ENCODE data around the gene STAB2. TPM values are rescaled to one million over a fixed set of nuclear protein-coding genes. Genes with fewer than 3 reads are reported as not detected.

STAB2 gene
- total RNA-seq, 1 donor from 2014 or later: 0.13 TPM

DNA sequence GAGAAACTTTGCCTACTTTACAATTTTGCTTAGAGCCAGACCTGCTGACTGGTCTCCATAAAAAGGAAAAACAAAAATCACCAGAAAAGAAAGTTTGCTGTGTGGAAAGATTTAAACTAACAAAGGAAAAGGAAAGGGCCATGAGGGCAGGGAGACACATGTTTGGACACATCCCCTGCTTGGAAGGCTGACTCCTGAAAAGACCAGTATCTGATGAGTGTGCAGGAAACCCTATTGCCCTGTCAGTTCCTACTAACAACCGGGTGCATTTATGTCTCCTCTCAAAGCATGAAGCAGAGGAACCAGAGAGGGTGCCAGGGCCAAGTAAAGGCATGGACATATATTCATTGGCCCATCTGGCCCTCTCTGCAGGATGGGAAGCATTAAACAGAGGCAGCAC, 7.0 kb upstream of the STAB2 start:
- DNase-seq (ENCODE audit: low spot score) (no peak), ATAC-seq (no peak)
- intact Hi-C loops (cut with DNase I): no loop called here

DNA sequence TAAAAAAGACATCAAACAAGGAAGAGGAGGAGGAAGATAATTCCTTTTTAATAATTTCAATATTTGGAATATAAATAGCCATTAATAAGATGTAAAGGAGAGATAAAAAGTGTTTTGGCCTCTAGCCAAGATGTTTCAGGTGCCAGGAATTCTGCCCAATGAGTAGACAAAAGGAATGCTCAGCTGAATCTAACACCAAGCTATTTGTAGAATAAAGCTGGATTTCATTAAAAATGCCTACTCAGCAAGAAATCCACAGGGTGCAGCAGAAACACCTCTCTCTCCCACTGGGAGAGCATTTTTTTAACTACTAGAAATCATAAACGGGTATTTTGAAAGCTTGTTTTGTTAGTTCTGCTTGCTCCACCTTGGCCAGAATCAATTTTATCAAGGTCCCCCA, 4.1 kb upstream of the STAB2 start:
- intact Hi-C loops (cut with DNase I): no loop called here
- DNase-seq (ENCODE audit: low spot score) (no peak), ATAC-seq (no peak)

DNA sequence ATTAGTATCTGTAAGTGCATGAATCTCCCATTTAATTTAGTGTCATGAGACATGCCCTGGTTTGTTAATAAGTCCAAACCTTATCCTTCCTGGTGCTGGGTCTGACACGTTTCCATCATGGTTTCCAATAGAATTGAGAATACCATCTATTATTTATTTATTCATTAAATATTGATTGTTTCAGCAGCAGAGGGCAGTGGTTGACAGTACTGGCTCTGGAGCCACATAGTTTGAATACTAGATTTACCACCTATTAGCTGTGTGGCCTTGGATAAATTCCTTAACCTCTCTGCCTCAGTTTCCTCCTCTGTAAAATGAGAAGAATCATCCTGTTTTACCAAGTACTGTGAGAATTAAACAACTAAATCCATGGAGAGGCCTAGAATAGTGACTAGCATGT, 941 bp upstream of the STAB2 start:
- intact Hi-C loops (cut with DNase I): no loop called here
- ATAC-seq (no peak), DNase-seq (ENCODE audit: low spot score) (no peak)

DNA sequence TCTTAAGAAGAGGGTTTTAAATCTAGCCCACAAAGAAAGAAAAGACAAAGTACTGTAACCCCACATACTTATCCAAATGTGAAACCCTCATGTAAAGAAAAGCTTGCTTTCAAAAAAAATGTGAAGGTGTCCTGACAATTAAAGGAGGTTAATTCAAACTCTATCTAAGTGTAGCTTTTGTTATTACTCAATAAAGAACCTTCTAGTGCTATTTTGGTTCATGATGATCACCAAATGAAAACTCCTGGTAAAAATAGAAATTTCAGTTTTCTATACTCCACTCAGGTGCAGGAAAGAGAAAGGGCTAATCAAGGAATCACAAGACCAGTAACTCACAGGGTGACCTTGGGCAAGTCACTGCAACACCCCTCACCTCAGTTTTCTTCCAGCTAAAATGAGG, 1.6 kb downstream of the STAB2 start:
- intact Hi-C loops (cut with DNase I): no loop called here
- DNase-seq (ENCODE audit: low spot score): no peak
- no peak for ATAC-seq

DNA sequence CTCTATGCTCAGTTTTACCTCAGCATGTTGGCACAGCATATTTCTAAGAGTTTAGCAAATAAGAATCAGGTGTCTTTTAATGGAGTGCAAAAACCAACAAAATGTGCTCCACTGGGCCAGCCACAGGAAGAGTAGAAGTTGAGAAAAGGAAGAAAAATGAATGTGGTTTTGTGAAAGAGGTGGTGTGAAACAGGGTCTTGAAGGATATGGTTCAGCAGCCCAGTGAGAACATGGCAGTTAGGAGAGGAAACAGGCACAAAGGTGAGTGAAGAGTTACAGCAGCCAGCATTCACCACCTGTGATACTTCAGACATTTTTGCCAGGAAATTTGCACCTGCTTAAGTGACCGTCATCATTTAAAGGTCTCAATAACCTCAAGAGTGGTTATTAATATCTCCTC, 2.4 kb downstream of the STAB2 start:
- no peak for DNase-seq (ENCODE audit: low spot score)
- intact Hi-C loops (cut with DNase I): no loop called here
- ATAC-seq: no peak

DNA sequence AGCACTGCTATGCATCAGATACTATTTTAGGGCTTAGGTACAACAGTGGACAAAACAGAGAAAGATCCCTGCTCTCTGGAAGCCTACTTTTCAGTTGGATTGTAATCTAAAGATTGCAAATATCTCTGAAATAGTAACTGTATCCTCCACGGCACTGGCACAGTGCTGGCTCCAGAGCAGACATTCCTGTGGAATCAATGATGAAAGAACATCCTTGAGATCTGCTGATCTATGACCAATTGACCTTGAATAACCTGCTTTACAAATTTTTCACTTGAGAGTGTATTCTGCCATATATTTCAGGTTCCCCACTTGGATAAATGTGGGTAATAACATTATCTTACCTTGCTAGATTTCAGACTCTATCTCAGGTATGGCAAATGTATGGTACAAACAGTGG, 3.2 kb downstream of the STAB2 start:
- no peak for ATAC-seq
- intact Hi-C loops (cut with DNase I): no loop called here
- DNase-seq (ENCODE audit: low spot score): no peak

DNA sequence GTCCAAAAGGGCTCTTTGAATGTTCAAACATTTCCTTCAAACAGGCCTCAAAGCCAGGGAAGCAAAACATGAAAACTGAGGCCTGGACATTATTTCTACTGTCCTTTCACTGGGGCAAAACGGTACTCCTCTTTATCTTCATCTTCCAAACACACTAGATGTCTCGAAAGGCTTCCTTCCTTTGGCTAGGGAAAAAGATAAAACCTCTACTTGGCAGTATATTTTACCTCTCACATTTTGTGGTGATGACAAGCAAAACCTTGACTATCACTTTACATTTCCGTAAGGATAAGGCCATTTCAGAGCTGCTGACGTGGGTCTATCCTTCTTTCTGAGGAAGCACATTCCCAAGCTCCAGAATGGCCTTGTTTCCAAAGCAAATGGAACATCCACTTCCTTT, 9.9 kb downstream of the STAB2 start:
- intact Hi-C loops (cut with DNase I): no loop called here
- DNase-seq (ENCODE audit: low spot score) (no peak), ATAC-seq (no peak)

DNA sequence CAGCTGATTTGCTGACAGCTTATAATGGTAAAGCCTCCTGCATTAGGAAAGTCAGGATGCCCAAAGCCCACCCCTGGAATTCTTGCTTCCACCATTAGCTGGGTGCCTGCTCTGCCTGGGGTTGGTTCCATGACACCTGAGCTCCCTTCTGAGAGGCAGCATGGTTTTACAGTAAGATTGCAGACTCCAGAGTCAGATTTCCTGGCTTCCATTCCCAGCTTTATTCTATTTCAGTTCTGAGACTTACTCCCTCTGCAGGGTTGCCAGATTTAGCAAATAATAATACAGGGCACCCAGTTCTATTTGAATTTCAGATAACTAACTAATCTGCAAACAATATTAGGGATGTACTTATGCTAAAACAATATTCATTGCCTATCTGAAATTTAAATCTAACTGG, 12.2 kb downstream of the STAB2 start:
- intact Hi-C loops (cut with DNase I): no loop called here
- ATAC-seq: no peak
- DNase-seq (ENCODE audit: low spot score): no peak

DNA sequence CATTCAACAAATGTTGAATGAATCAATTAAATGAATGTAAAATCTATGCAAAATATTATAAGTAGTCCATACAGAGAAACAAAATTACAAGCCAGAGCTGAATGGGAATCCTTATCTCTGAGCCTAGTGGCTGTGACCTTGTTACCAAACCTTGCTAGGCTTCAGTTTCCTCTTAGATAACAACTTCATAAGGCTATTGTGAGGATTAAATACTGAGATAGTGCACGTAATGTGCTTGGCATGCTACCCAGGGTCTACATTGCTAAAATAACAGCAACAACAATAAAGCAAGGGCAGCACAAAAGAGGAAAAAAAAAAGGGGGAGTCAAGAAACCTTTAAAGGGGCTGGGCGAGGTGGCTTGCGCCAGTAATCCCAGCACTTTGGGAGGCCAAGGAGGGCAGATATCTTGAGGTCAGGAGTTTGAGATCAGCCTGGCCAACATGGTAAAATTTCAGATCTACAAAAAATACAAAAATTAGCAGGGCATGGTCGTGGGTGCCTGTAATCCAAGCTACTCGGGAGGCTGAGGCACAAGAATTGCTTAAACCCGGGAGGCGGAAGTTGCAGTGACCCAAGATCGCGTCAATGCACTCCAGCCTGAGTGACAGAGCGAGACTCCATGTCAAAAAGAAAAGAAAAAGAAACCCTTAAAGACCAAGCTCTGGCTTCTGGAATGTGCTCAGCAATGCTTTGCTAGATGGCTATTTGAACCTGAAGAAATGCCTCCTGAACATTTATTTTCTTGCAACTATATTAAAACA, 14.1 kb downstream of the STAB2 start:
- ATAC-seq (no peak), DNase-seq (ENCODE audit: low spot score) (no peak)
- intact Hi-C loops (cut with DNase I): no loop called here

DNA sequence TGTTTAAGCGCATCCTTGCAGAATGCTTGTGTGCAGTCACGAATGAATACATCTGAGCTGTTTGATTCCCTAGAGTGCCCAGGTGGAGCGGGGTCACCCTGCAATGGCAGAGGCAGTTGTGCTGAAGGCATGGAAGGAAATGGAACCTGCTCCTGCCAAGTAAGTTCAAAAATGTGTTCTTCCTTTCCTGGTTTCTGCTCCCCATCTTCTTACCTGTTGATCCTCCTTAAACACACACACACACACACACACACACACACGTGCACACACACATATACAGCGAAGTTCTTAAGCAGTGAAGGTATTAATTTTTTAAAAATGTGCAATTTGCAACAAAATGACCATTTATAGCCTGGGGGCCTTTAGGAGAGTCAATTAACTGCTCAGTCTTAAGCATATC, 33.3 kb downstream of the STAB2 start:
- DNase-seq (ENCODE audit: low spot score) (no peak), ATAC-seq (no peak)
- intact Hi-C loops (cut with DNase I): no loop called here

DNA sequence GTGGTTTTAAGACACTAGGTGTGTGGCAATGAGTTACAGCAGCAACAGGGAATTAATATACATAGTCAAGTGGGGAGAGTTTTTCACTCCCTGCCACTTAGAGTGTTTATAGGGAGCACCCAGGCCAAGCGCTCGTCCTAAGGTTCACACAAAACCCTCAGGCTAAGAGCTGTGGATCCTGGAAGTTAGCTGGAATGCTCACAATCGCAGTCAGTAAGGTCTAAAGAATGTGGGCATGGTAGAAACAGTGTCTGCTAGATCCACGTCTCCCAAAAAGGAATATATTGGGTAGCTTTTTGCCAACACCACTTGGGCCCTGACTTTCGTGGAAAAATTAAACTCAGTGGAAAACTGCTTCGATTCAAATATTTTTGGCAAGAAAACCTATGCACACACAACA, 36.6 kb downstream of the STAB2 start:
- DNase-seq (ENCODE audit: low spot score) (no peak), ATAC-seq (no peak)
- intact Hi-C loops (cut with DNase I): no loop called here

DNA sequence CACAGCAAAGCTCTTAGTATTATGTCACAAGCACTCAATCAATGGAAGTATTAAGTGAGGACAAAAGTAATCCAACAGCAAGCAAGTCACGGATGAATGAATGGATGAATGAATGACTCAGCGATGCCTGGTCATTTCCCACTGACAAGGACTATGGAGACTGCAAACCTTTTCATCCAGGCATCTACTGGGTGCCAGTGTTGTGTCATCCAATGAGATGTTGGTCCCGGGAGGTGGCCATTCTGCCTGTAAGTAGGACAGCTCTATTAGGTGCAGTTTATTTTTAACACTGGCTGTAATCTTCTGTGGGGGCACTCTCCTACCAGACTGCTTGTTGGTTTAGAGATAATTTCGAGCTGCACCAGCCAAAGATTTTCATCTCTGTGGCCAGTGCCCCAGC, 39.4 kb downstream of the STAB2 start:
- ATAC-seq (no peak), DNase-seq (ENCODE audit: low spot score) (peak; percentile 67)
- intact Hi-C loops (cut with DNase I): no loop called here

DNA sequence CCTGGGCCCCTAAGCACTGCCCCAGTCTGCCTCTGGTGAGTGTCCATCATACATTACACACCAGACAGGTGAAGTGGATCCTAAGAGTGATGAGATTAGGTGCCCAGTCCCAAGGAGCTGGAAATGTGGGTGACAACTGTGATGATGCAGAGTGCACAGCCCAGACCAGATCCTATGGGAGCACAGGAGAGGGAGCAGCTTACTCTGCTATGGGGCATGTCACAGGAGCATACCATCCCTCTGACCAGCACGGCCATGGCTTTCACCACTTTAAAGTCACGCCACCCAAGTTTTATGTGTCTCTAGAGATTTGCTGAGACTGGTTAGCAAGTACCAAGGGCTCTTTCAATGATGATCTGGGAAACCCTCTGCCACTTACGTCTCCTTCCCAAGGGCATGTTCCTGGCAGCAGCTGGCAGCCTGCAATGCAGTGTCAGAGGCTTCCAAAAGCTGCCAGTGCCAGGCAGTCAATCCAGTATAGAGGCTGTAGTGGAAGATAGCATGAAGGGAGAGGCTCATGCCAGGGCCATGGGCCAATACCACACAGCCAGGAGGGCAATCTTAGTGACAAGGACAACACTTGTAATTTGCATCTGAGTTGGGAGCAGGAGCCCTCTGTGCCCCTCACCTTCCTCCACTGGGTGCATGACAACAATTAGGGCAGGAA, 40.2 kb downstream of the STAB2 start:
- intact Hi-C loops (cut with DNase I): no loop called here
- ATAC-seq (no peak), DNase-seq (ENCODE audit: low spot score) (no peak)

DNA sequence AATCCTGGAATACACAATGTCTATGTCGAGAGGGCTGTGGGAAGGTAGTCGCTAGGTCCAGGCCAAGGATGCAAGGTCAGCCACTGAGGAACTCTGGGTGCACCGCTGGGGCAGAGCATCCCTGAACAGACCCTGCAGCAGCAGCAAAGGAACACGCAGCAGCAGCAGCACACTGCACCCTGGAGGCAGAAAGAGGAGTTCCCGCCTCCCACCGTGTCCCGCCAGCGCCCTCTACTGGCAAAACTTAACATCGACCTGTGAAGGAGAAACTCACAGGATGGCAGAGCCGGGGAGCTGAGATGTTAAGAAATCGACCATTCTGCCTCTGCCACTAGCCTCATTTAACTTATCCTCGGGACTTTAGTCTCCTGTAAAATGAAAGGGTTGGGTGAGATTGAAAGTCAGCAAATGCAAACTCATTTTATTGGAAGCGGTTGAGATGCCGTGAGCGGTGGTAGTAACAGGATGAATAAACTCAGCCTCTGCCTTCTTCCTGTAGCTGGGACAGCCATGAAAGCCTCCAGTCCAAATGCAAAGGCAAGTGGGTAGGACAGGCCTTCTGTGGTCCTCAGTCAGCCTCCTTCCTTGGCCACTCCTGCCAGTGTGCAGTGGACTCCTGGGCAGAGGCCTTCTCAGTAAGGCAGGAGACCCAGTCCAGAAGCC, 45.6 kb downstream of the STAB2 start:
- DNase-seq (ENCODE audit: low spot score) (peak; percentile 57), ATAC-seq (no peak)
- intact Hi-C loops (cut with DNase I): no loop called here

DNA sequence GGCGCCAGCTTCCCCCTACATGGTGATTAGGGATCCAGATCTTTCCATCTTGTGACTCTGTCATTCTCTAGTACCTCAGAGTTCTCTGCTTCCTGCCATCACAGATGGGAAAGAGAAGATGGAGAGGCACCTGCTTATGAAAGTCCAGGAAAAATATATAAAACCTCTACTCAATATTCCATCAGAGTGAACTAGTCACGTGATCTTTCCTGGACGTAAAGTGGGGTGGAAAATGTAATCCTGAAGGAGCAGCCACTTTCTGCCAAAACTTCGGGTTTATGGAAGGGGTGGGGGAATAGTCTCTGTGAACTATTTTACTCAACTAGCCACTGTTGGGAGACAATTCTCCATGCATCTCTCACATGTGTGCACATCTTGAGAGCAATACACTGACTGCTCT, 47.7 kb downstream of the STAB2 start:
- intact Hi-C loops (cut with DNase I): no loop called here
- ATAC-seq: no peak
- no peak for DNase-seq (ENCODE audit: low spot score)

DNA sequence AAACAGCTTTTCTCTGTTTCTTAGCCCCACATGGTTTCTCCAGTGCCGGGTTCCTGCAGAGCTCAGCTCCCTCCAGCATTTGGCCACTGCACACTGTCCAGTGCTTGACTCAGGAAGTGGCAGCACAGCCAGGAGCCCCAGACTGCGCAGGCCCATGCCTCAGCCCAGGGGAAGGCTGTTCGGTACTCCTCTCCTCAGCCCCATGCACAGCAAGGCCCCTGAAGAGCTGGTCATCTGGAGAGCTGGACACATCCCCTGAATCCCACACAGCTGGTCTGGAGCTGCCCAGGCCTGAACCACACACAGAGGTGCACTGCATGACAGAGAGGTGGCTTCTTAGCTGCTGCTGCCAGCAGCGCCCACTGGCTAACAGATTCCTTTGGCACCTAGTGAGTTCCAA, 48.3 kb downstream of the STAB2 start:
- ATAC-seq (no peak), DNase-seq (ENCODE audit: low spot score) (no peak)
- intact Hi-C loops (cut with DNase I): no loop called here

DNA sequence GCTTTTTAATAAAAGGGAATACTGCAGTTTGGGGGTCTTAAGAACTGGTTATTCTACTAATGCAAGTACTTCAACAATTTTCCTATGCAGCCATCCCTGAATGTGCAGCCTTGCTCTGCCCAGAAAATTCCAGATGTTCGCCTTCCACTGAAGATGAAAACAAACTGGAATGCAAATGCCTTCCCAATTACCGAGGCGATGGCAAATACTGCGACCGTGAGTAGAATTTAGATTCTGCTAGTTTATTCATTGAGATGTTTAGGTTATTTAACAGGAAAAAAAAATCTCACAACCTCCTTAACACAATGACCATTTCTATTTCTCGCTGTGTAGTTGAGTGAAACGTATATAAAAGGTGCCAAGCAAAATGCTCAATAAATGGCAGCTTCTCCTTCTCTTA, 49.9 kb downstream of the STAB2 start:
- ATAC-seq: no peak
- DNase-seq (ENCODE audit: low spot score): no peak
- intact Hi-C loops (cut with DNase I): no loop called here

DNA sequence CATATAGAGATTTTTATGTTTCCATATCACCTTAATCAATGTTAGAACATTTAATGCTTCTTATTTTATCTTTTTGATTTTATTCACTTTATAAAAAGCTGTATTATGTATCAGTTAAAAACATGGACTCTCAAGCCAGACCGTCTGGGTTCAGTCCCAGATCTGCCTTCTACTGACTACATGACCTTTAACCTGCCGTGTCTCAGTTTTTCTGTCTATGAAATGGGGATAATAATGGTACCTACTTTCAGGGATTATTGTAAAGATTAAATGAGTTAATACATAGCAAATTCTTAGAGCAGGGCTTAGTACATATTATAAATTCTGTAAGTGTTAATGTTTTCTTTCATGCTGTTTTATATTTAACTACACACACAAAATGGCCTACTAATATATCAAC, 50.4 kb downstream of the STAB2 start:
- no peak for ATAC-seq
- intact Hi-C loops (cut with DNase I): no loop called here
- DNase-seq (ENCODE audit: low spot score): no peak

DNA sequence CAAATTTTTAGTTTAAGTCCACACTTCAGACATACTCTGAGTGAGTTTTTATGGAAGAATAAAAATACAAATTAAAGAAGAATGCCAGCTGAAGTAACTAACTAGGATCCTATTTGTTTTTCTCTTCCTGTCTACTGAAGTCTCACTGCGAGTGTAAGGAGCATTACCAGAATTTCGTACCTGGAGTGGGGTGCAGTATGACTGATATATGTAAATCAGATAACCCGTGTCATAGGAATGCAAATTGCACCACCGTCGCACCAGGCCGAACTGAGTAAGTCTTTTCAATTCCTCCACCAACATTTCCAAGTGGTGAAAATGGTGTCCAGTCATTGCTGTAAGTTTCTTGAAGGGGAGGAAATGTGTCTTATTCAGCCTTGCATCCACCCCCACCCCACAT, 52.9 kb downstream of the STAB2 start:
- no peak for ATAC-seq
- intact Hi-C loops (cut with DNase I): no loop called here

DNA sequence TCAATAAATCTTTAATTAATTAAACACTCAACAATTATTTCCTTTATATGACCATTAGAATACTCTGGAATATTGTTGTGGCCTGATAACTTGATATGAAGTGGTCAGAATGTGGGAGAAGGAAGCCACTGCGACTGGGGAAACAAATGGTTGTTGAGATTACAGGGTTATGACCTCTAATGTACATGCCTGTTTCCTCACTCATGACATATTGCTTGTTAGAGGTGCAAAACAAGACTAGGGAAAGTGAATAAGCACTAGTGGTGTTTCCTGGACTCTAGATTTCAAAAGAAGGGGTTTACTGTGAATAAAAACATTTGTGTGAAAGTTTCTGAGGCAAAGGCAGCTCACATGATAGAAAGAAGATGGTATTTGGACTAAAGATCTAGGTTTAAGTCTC, 53.3 kb downstream of the STAB2 start:
- intact Hi-C loops (cut with DNase I): no loop called here
- DNase-seq (ENCODE audit: low spot score) (no peak), ATAC-seq (no peak)

More for the DNA sequence above, 52.9 kb downstream of the STAB2 start:
- DNase-seq (ENCODE audit: low spot score): no peak

DNA sequence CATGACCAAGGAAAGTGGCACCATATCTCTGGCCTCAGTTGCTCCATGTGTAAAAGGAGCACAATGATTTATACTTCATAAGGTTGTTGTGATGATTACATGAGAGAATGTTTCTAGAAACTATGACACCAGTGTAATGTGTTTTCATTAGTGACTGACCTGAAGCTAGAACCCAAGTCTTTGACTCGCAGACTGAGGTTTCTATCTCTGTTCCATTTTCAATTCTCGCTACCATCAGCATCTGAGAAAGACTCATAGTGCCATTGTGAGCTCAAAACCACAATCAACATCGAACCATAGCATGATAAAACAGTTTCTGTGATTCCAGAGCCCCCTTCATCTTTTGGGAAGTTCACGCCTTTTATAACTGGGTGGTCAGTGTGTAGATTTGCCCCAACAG, 53.8 kb downstream of the STAB2 start:
- DNase-seq (ENCODE audit: low spot score): no peak
- intact Hi-C loops (cut with DNase I): no loop called here
- ATAC-seq: no peak

Data from sciatic nerve (tissue), 2 donors.